K562 (cell line): ENCODE data around the gene CCR9. TPM values are rescaled to one million over a fixed set of nuclear protein-coding genes. Genes with fewer than 3 reads are reported as not detected.
A peak's percentile ranks its signal among the peaks of the same experiment; 100 is the strongest.

ENCODE experiments used
- BCLAF1 ChIP-seq, 2 experiments: fragments of 450-650 bp in 1 of 2; IDR thresholded peaks; 2 replicates each; pipeline ENCODE4 v1.6.1; 2011 to 2017; ENCODE audit warnings: low read depth in 2 of 2, antibody characterized with exemption in 1 of 2, borderline replicate concordance in 1 of 2, low read length in 1 of 2, mild to moderate bottlenecking in 1 of 2, mixed read lengths in 1 of 2; ENCODE audit not compliant: control insufficient read depth in 1 of 2
- CEBPB ChIP-seq: fragments of 450-650 bp; IDR thresholded peaks from 2 replicates; pipeline ENCODE4 v1.6.1; 2016; ENCODE audit warnings: missing genetic modification characterization, missing compliant biosample characterization
- CXXC5 ChIP-seq: fragments of 250-450 bp; sonication (Bioruptor Pico); IDR thresholded peaks from 2 replicates; pipeline ENCODE4 v1.8.0; 2022; ENCODE audit warnings: inconsistent platforms, mild to moderate bottlenecking, moderate library complexity
- E2F3 ChIP-seq: fragments of 250-450 bp; sonication (Bioruptor Pico); IDR thresholded peaks from 2 replicates; pipeline ENCODE4 v1.4.0; 2020; ENCODE audit warnings: mild to moderate bottlenecking
- HDAC1 ChIP-seq, 2 experiments: fragments of 450-650 bp; IDR thresholded peaks; 2 replicates each; pipeline ENCODE4 v1.6.1; 2016 to 2017; ENCODE audit warnings: inconsistent platforms in 1 of 2, mild to moderate bottlenecking in 1 of 2, moderate library complexity in 1 of 2
- HDAC3 ChIP-seq: fragments of 450-650 bp; IDR thresholded peaks from 2 replicates; pipeline ENCODE4 v1.6.1; 2018; ENCODE audit warnings: borderline replicate concordance, mild to moderate bottlenecking, moderate library complexity; ENCODE audit not compliant: partially characterized antibody
- HNRNPLL ChIP-seq: fragments of 200-400 bp; formaldehyde crosslinking; IDR thresholded peaks from 2 replicates; pipeline ENCODE4 v1.6.1; 2017; ENCODE audit warnings: low read length, low read depth, mild to moderate bottlenecking; ENCODE audit not compliant: poor library complexity, severe bottlenecking
- MIER1 ChIP-seq: fragments of 450-650 bp; IDR thresholded peaks from 2 replicates; pipeline ENCODE4 v1.6.1; 2016; ENCODE audit warnings: antibody characterized with exemption, mild to moderate bottlenecking, low read depth
- MYC ChIP-seq, 2 experiments: fragments of 250-450 bp in 1 of 2; sonication (Bioruptor Pico) in 1 of 2; IDR thresholded peaks; 2 replicates each; pipeline versions ENCODE4 v1.5.1 to v1.6.1; 2012 to 2021; ENCODE audit warnings: low read depth in 2 of 2, borderline replicate concordance in 1 of 2, improper control_type of control experiment in 1 of 2, low read length in 1 of 2, mild to moderate bottlenecking in 1 of 2, moderate library complexity in 1 of 2
- NFE2 ChIP-seq: IDR thresholded peaks from 2 replicates; pipeline ENCODE4 v1.6.1; 2014; ENCODE audit warnings: antibody characterized with exemption, low read depth
- POLR2B ChIP-seq: fragments of 450-650 bp; IDR thresholded peaks from 2 replicates; pipeline ENCODE4 v1.6.1; 2018; ENCODE audit warnings: low read depth; ENCODE audit not compliant: partially characterized antibody
- PRDM10 ChIP-seq: fragments of 450-650 bp; IDR thresholded peaks from 2 replicates; pipeline ENCODE4 v1.6.1; 2018; ENCODE audit not compliant: partially characterized antibody
- PREB ChIP-seq: sonication (generic); formaldehyde crosslinking; IDR thresholded peaks from 2 replicates; pipeline ENCODE4 v1.8.1; 2023; ENCODE audit warnings: mild to moderate bottlenecking, missing genetic modification reagents
- SREBF1 ChIP-seq: fragments of 150-350 bp; IDR thresholded peaks from 2 replicates; pipeline ENCODE4 v1.6.1; 2014; ENCODE audit warnings: antibody characterized with exemption, low read depth, low read length, borderline replicate concordance
- THRAP3 ChIP-seq: fragments of 450-650 bp; IDR thresholded peaks from 2 replicates; pipeline ENCODE4 v1.6.1; 2016; ENCODE audit warnings: mild to moderate bottlenecking, inconsistent platforms, borderline replicate concordance
- ZBTB34 ChIP-seq: fragments of 250-450 bp; sonication (Bioruptor Pico); IDR thresholded peaks from 2 replicates; pipeline ENCODE4 v1.8.0; 2021; ENCODE audit warnings: mild to moderate bottlenecking, moderate library complexity
- ZNF224 ChIP-seq: sonication (generic); formaldehyde crosslinking; IDR thresholded peaks from 2 replicates; pipeline ENCODE4 v1.8.0; 2022; ENCODE audit warnings: mild to moderate bottlenecking, missing genetic modification reagents
- polyA plus RNA-seq, 8 experiments: library from polyadenylated mRNA; depleted of rRNA in 4 of 8; stranded (reverse) in 5 of 8; unstranded in 3 of 8; fragments of >200 nt; fragmentation: Nextera tagmentation in 2 of 8; fragmentation: Illumina TruSeq in 1 of 8; extraction: Ambion mirVana in 2 of 8; extraction: Trizol in 1 of 8; gene quantifications; 2 replicates each; pipeline versions ENCODE4 v1.2.1 to v1.2.3, GENCODE V29; 2011 to 2014; ENCODE audit warnings: inconsistent platforms in 1 of 8, missing spikeins in 1 of 8
- total RNA-seq, 7 experiments: library from RNA; depleted of rRNA in 6 of 7; stranded (reverse); fragments of >200 nt in 6 of 7; fragmentation: Illumina TruSeq in 2 of 7; extraction: Trizol in 2 of 7; gene quantifications; 2 replicates each; pipeline versions ENCODE4 v1.2.1 to v1.2.3, GENCODE V29; 2011 to 2021; ENCODE audit warnings: low replicate concordance in 1 of 7

The CCR9 gene
- total and polyA plus RNA-seq, 9 of the 15 experiments (the other 6 are each of a cell fraction or from before 2014, with no cell fraction given): not detected

- TF ChIP-seq NFE2 (no peak), PREB (no peak), POLR2B (no peak), HNRNPLL (no peak), BCLAF1 (IDR thresholded peaks at IDR 0.05; ENCODE audit: borderline replicate concordance in 1 of 2, control insufficient read depth in 1 of 2, low read depth in 2 of 2, low read length in 1 of 2) (no peak), CEBPB (peak; percentile 100), ZNF224 (CRISPR knock-in tag) (no peak), CXXC5 (peak; percentile 71), MIER1 (peak; percentile 56), SREBF1 (peak; percentile 96), THRAP3 (no peak), HDAC1 (IDR thresholded peaks at IDR 0.05) (peak; percentile 91 to 99), E2F3 (no peak), ZBTB34 (CRISPR knock-in tag) (no peak), PRDM10 (peak; percentile 30), HDAC3 (no peak), MYC (IDR thresholded peaks at IDR 0.05; ENCODE audit: low read depth, low read length) (peak; percentile 90), MYC (CRISPR knock-in tag; IDR thresholded peaks at IDR 0.05; ENCODE audit: borderline replicate concordance, low read depth) (0 out of 2 replicates have a peak, but pooled peaks have one; percentile 21)
Measured at GRCh38 chr3:45841757-45842491, 44.4 kb upstream of the CCR9 start, which contains the start of gene LZTFL1 (continued).
